Inflammatory macrophage treated with lipopolysaccharide for 4 hours (primary cell): ENCODE measurements around the gene PPP1R37.

ENCODE experiments used
- DNase-seq: peaks from one replicate; pipeline ENCODE4 v3.0.0-alpha.2; 2020

The PPP1R37 gene

GRCh38 chr19:45092747-45093678, at the start of gene PPP1R37:
Gene PPP1R37, plus strand, starts transcription at chr19:45093179. Its CDS starts 147 bp downstream, at chr19:45093326.
- DNase-seq, result peak; percentile 98

GRCh38 chr19:45045671-45046353, 47.2 kb upstream of the PPP1R37 start:
- no peak for DNase-seq

- DNase-seq, result no peak
These were observed 46.6 kb upstream of the PPP1R37 start for GRCh38 chr19:45046355-45046754.

- DNase-seq, result peak; percentile 72
These were observed 45.7 kb upstream of the PPP1R37 start for GRCh38 chr19:45047188-45047797.

GRCh38 chr19:45049073-45049736, 43.8 kb upstream of the PPP1R37 start:
- DNase-seq, result no peak

- no peak for DNase-seq
These were observed 42.9 kb upstream of the PPP1R37 start for GRCh38 chr19:45050036-45050435.

GRCh38 chr19:45051929-45052579, 40.9 kb upstream of the PPP1R37 start:
- DNase-seq, result no peak

GRCh38 chr19:45056831-45057230, 36.1 kb upstream of the PPP1R37 start:
- DNase-seq, result no peak

GRCh38 chr19:45057444-45057843, 35.5 kb upstream of the PPP1R37 start:
- DNase-seq, result no peak

GRCh38 chr19:45058622-45059159, 34.3 kb upstream of the PPP1R37 start:
- DNase-seq, result no peak

- peak; percentile 78 for DNase-seq
These were observed 33.6 kb upstream of the PPP1R37 start for GRCh38 chr19:45059258-45059965.

- no peak for DNase-seq
These were observed 31.0 kb upstream of the PPP1R37 start for GRCh38 chr19:45061965-45062364.

- no peak for DNase-seq
These were observed 28.9 kb upstream of the PPP1R37 start for GRCh38 chr19:45063851-45064801.

- DNase-seq, result no peak
These were observed 25.9 kb upstream of the PPP1R37 start for GRCh38 chr19:45066921-45067661.

GRCh38 chr19:45068041-45068440, 24.9 kb upstream of the PPP1R37 start:
- no peak for DNase-seq

GRCh38 chr19:45069056-45069455, 23.9 kb upstream of the PPP1R37 start:
- DNase-seq, result peak; percentile 45

- no peak for DNase-seq
These were observed 22.8 kb upstream of the PPP1R37 start for GRCh38 chr19:45070214-45070613.

GRCh38 chr19:45070861-45071544, 22.0 kb upstream of the PPP1R37 start:
- no peak for DNase-seq

- DNase-seq, result no peak
These were observed 21.4 kb upstream of the PPP1R37 start for GRCh38 chr19:45071545-45071938.
